ENCODE data around the gene BRIX1. TPM values are rescaled to one million over a fixed set of nuclear protein-coding genes. Genes with fewer than 3 reads are reported as not detected.
"Not testable (repeated sequence)": the region's sequence is repeated elsewhere in the genome, so short reads cannot be mapped to it uniquely, and the experiment has no call there.

BRIX1 gene
- total RNA-seq, 1 donor from 2014 or later, result 42.1 TPM

DNA sequence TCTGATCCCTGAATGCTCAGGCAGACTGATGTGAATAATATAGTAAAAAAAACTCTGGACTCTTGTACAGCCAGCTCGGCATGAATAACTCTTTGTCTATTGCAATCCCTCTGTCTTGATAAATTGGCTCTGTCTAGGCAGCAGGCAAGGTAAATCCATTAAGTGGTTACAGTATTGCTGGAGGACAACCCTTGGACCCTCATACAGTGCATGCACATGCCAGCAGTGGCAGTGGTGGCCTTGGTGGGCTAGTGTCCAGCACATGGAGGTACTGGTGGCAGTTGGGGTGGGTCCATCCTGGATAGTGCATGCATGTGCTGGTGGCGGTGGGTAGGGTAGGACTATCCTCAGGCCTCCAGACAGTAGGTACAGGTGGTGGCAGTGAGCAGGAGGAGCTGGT lies 52.7 kb downstream of the BRIX1 start:
- no peak for DNase-seq (ENCODE audit: low spot score)

DNA sequence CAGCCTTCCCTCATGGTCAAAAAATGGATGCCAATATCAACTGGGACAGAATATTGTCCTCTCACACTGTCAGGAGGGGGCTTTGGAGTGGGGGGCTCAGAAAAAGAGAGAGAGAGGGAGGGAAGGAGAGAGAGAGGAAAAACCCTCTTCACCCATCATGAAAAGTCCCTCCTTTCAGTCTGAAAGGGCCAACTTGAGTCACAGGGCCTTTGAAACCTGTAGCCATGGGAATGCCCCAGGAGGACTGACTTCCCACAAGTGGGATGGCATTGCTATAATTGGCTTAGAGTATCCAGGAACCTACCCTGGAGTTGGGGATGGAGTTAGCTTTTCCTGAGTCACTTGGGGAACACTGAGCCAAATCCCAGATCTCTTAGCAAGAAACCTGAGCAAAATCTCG lies 55.0 kb downstream of the BRIX1 start:
- no peak for DNase-seq (ENCODE audit: low spot score)

DNA sequence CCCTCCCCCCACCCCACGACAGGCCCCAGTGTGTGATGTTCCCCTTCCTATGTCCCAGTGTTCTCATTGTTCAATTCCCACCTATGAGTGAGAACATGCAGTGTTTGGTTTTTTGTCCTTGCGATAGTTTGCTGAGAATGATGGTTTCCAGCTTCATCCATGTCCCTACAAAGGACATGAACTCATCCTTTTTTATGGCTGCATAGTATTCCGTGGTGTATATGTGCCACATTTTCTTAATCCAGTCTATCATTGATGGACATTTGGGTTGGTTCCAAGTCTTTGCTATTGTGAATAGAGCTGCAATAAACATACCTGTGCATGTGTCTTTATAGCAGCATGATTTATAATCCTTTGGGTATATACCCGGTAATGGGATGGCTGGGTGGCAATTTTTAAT lies 56.1 kb downstream of the BRIX1 start:
- not testable (repeated sequence) for DNase-seq (ENCODE audit: low spot score)

Other genes starting within 250 kb of the BRIX1 start
- gene TTC23L, start 76.5 kb upstream of the BRIX1 start, total RNA-seq, result 2.8 TPM
- gene RAD1, start 207 bp upstream of the BRIX1 start, total RNA-seq, result 25.1 TPM
- gene DNAJC21, start 13.8 kb downstream of the BRIX1 start, total RNA-seq, result 45.3 TPM
- gene AGXT2, start 132.2 kb downstream of the BRIX1 start, total RNA-seq, result not detected